ENCODE data around the gene SOX18. TPM values are rescaled to one million over a fixed set of nuclear protein-coding genes. Genes with fewer than 3 reads are reported as not detected.
A peak's percentile ranks its signal among the peaks of the same experiment; 100 is the strongest.
"Not testable (repeated sequence)": the region's sequence is repeated elsewhere in the genome, so short reads cannot be mapped to it uniquely, and the experiment has no call there.

The SOX18 gene
- total and polyA plus RNA-seq, 2 experiments from 2014 or later: 0.06 TPM; not detected in 1

DNA sequence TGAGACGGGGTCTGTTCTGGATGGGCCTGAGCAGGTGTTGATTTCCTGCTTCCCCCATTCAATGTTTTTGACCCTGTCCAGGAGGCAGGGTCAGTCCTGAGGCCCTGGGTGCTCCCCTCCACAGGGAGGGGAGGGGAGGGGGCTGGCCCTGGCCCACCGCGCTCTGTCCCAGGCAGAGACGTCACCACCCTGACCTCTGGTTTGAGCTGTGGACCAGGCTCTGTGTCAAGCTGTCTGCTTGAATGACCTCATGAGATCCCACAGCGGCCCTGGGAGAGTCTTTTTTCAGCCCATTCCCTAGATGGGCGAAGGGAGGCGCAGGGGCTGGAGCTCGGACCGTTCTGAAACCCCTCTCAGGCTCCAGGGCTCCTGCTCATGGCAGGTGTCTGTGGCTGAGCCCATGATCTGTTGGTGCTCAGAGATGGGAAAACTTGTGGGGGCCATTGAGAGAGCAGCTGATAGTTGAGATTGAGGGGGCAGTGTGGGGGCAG lies 43.6 kb upstream of the SOX18 start:
- TF ChIP-seq, protein P1, sequence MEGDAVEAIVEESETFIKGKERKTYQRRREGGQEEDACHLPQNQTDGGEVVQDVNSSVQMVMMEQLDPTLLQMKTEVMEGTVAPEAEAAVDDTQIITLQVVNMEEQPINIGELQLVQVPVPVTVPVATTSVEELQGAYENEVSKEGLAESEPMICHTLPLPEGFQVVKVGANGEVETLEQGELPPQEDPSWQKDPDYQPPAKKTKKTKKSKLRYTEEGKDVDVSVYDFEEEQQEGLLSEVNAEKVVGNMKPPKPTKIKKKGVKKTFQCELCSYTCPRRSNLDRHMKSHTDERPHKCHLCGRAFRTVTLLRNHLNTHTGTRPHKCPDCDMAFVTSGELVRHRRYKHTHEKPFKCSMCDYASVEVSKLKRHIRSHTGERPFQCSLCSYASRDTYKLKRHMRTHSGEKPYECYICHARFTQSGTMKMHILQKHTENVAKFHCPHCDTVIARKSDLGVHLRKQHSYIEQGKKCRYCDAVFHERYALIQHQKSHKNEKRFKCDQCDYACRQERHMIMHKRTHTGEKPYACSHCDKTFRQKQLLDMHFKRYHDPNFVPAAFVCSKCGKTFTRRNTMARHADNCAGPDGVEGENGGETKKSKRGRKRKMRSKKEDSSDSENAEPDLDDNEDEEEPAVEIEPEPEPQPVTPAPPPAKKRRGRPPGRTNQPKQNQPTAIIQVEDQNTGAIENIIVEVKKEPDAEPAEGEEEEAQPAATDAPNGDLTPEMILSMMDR (IDR thresholded peaks at IDR 0.05; ENCODE audit: low read depth, low read length): no peak
- no peaks in the 10 kb centered on the region for H3K36me3 ChIP-seq
- no peaks in the 10 kb centered on the region for H3K9me3 ChIP-seq (ENCODE audit: low read depth)
- H3K4me3 ChIP-seq: no peak overlapping the region
- peak in 1 of 2 donors; percentile 24 for DNase-seq (ENCODE audit: low read depth in 1 of 2, low spot score in 1 of 2)
- peaks cover 18% of the 10 kb centered on the region for H3K27me3 ChIP-seq
- peaks cover 4% of the 10 kb centered on the region for H3K4me1 ChIP-seq (ENCODE audit: low read depth)
- H3K27ac ChIP-seq: no peak overlapping the region

DNA sequence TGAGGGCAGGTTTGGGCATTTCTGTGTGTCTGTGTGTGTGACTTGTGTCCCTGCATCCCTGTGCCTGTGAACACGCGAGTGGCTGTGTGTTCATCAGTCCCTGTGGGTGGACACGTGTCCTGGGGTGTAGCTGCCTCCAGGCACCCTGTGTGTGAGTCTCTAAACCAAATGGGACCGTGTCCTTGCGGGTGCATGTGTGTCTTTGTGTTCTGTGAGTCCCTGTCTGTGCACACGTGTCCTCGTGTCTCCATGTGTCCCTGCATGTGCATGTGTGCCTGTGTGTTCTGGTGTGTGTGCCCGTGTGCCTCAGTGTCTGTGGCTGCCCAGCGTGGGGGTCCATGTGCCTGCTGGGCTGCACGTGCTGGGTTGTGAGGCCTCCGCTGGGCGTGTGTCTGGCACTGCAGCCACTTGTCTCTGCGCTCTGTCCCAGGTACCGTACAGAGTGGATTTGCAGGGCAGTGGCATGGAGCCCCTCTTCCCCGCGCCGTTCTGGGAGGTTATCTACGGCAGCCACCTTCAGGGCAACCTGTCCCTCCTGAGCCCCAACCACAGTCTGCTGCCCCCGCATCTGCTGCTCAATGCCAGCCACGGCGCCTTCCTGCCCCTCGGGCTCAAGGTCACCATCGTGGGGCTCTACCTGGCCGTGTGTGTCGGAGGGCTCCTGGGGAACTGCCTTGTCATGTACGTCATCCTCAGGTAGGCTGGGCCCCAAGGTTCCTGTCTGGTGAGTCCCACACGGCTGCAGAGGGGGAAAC lies 43.0 kb upstream of the SOX18 start:
- Histone ChIP-seq H3K4me1 (ENCODE audit: low read depth) (peaks cover 4% of the 10 kb centered on the region), H3K9me3 (ENCODE audit: low read depth) (no peaks in the 10 kb centered on the region), H3K4me3 (no peak overlapping the region), H3K36me3 (no peaks in the 10 kb centered on the region), H3K27me3 (peaks cover 23% of the 10 kb centered on the region), H3K27ac (no peak overlapping the region)
- DNase-seq (ENCODE audit: low read depth in 1 of 2, low spot score in 1 of 2): no peak
- TF ChIP-seq, protein P1 (IDR thresholded peaks at IDR 0.05; ENCODE audit: low read depth, low read length): no peak

DNA sequence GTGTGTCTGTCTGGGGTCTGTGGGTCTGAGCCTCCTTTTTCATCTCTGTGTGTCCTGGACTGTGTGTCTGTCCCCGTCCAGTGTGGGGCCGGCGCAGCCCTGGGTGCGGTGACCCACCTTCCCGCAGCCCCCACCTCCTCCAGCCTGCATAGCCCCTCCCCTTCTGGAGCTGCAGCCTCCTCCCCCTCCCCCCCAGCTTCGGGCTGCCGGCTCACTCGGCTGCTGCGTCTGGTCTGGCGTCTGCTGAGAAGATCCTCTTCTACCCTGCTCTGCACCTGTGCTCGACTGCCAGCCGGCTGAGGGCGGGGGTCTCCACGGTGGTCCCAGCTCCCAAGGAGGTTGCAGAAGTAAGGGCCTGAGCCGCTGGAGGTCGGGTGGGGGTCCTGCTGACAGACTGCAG lies 42.3 kb upstream of the SOX18 start:
- Histone ChIP-seq H3K27ac (no peak overlapping the region), H3K4me3 (no peak overlapping the region), H3K36me3 (no peaks in the 10 kb centered on the region), H3K27me3 (peaks cover 23% of the 10 kb centered on the region), H3K9me3 (ENCODE audit: low read depth) (no peaks in the 10 kb centered on the region), H3K4me1 (ENCODE audit: low read depth) (peaks cover 4% of the 10 kb centered on the region)
- TF ChIP-seq, protein P1 (IDR thresholded peaks at IDR 0.05; ENCODE audit: low read depth, low read length): no peak
- DNase-seq (ENCODE audit: low read depth in 1 of 2, low spot score in 1 of 2): no peak

DNA sequence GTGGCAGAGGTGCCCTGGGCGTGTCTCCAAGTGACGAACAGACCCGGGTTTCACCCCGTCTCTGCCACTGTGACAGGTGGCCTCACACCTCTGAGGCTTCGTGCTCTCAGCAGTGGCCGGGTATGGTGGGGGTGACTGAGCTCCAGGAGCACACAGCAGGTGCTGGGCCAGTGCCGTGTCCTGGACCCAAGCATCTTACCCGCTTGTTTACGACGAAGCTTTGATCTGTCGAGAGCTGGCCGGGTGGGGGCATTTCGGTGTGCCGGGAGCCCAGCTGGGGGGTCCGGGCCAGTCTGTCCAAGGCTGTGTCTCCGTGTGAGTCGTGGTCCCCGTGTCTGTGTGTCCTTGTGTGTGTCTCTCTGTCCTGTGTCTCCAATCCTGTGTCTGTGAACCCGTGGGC lies 41.9 kb upstream of the SOX18 start:
- TF ChIP-seq, protein P1 (IDR thresholded peaks at IDR 0.05; ENCODE audit: low read depth, low read length): no peak

DNA sequence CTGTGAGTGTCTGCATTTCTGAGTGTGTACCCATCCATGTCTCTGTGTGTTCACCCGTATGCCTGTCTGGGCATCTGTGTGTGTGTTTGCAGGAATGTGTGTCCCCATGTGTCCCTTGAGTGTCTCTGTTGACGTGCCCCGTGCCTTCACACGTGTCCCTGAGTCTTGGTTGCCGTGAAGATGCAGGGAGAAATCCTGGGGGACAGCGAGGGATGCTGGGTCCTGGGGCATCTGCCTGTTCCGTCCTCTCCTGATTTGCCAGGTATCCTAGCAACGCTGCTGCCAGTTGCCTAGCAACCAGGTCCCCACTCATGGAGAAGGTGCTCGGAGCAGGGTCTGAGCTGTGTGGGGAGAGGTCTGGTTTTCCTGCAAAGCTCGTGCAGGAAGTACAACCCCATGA lies 40.7 kb upstream of the SOX18 start:
- Histone ChIP-seq H3K4me1 (ENCODE audit: low read depth) (peaks cover 4% of the 10 kb centered on the region), H3K4me3 (no peak overlapping the region), H3K27ac (no peak overlapping the region), H3K9me3 (ENCODE audit: low read depth) (no peaks in the 10 kb centered on the region), H3K36me3 (no peaks in the 10 kb centered on the region), H3K27me3 (peaks cover 39% of the 10 kb centered on the region)
- DNase-seq (ENCODE audit: low read depth in 1 of 2, low spot score in 1 of 2): no peak
- TF ChIP-seq, protein P1 (IDR thresholded peaks at IDR 0.05; ENCODE audit: low read depth, low read length): no peak

More for the DNA sequence above, 41.9 kb upstream of the SOX18 start:
- Histone ChIP-seq H3K9me3 (ENCODE audit: low read depth) (no peaks in the 10 kb centered on the region), H3K27me3 (peaks cover 28% of the 10 kb centered on the region), H3K36me3 (no peaks in the 10 kb centered on the region), H3K4me3 (no peak overlapping the region), H3K27ac (no peak overlapping the region), H3K4me1 (ENCODE audit: low read depth) (peaks cover 4% of the 10 kb centered on the region)
- DNase-seq (ENCODE audit: low read depth in 1 of 2, low spot score in 1 of 2): no peak

DNA sequence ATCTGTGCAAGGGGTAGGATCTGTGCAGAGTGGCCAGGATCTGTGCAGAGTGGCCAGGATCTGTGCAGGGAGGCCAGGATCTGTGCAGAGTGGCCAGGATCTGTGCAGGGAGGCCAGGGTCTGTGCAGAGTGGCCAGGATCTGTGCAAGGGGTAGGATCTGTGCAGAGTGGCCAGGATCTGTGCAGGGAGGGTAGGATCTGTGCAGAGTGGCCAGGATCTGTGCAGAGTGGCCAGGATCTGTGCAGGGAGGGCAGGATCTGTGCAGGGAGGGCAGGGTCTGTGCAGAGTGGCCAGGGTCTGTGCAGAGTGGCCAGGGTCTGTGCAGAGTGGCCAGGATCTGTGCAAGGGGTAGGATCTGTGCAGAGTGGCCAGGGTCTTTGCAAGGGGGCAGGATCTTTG lies 39.1 kb upstream of the SOX18 start:
- H3K4me1 ChIP-seq (ENCODE audit: low read depth); H3K9me3 ChIP-seq (ENCODE audit: low read depth); H3K27ac ChIP-seq; H3K36me3 ChIP-seq; H3K4me3 ChIP-seq; DNase-seq (ENCODE audit: low read depth in 1 of 2, low spot score in 1 of 2): not testable (repeated sequence)
- peaks cover 55% of the 10 kb centered on the region for H3K27me3 ChIP-seq

DNA sequence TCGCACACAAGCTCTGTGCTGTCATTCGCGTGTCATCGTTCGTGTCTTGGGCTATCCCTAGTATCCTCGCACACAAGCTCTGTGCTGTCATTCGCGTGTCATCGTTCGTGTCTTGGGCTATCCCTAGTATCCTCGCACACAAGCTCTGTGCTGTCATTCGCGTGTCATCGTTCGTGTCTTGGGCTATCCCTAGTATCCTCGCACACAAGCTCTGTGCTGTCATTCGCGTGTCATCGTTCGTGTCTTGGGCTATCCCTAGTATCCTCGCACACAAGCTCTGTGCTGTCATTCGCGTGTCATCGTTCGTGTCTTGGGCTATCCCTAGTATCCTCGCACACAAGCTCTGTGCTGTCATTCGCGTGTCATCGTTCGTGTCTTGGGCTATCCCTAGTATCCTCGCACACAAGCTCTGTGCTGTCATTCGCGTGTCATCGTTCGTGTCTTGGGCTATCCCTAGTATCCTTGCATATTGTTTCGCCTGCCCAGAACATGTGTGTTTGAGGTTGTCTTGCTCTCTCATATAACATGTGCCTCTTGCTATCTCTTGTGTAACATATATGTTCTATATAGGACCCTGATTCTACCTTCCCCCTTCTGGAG lies 37.9 kb upstream of the SOX18 start:
- not testable (repeated sequence) for H3K9me3 ChIP-seq (ENCODE audit: low read depth); H3K4me1 ChIP-seq (ENCODE audit: low read depth); DNase-seq (ENCODE audit: low read depth in 1 of 2, low spot score in 1 of 2); H3K36me3 ChIP-seq; H3K27ac ChIP-seq; H3K4me3 ChIP-seq
- H3K27me3 ChIP-seq: peaks cover 55% of the 10 kb centered on the region
